ENCODE results near the gene WASF2.
"Not testable (repeated sequence)": the region's sequence is repeated elsewhere in the genome, so short reads cannot be mapped to it uniquely, and the experiment has no call there.

The WASF2 gene

GRCh38 chr1:27471477-27471876 is 18.5 kb downstream of the WASF2 start:
- H3K4me2 ChIP-seq (ENCODE audit: insufficient read depth, low read length, poor library complexity, severe bottlenecking): no peak overlapping the region
- no peaks in the 10 kb centered on the region for H3K27me3 ChIP-seq (ENCODE audit: control insufficient read depth in 3 of 3, insufficient read depth in 3 of 3, low read depth in 1 of 3, low read length in 3 of 3)
- no peak overlapping the region for H3K23ac ChIP-seq (ENCODE audit: low read depth, low read length, poor library complexity)
- H3K9ac ChIP-seq (ENCODE audit: low read depth, low read length, poor library complexity): no peak overlapping the region
- H4K8ac ChIP-seq (ENCODE audit: low read depth, low read length): no peak overlapping the region
- no peak overlapping the region for H3K4ac ChIP-seq (ENCODE audit: low read length)
- peaks cover 0 to 34% of the 10 kb centered on the region in 2 donors for H3K36me3 ChIP-seq (replicated peaks in 1 of 2; ENCODE audit: control insufficient read depth in 2 of 2, insufficient read depth in 2 of 2, low read length in 2 of 2)
- H2BK15ac ChIP-seq (ENCODE audit: low read length): no peak overlapping the region
- H3K18ac ChIP-seq (ENCODE audit: low read length): no peak overlapping the region
- H3K9me3 ChIP-seq (replicated peaks in 1 of 2; ENCODE audit: control insufficient read depth in 2 of 2, insufficient read depth in 1 of 2, low read depth in 1 of 2, low read length in 2 of 2): peaks cover 0 to 9% of the 10 kb centered on the region in 2 donors
- H3K79me1 ChIP-seq (ENCODE audit: low read depth, low read length): no peaks in the 10 kb centered on the region
- H4K91ac ChIP-seq (ENCODE audit: low read depth, low read length, poor library complexity): no peak overlapping the region
- no peak overlapping the region for H2BK5ac ChIP-seq (ENCODE audit: low read length)
- no peak overlapping the region for H3K27ac ChIP-seq (replicated peaks; ENCODE audit: low read length)
- no peak overlapping the region for H2AK5ac ChIP-seq (ENCODE audit: low read depth, low read length)
- H2BK12ac ChIP-seq (ENCODE audit: low read length): no peak overlapping the region
- DNase-seq (ENCODE audit: low spot score): no peak
- peaks cover 0 to 3% of the 10 kb centered on the region in 2 donors for H3K4me1 ChIP-seq (ENCODE audit: control insufficient read depth in 2 of 2, insufficient read depth in 1 of 2, low read depth in 1 of 2, low read length in 2 of 2)
- no peak overlapping the region for H2BK120ac ChIP-seq (ENCODE audit: low read depth, low read length)
- no peak overlapping the region for H3K4me3 ChIP-seq (ENCODE audit: low read length in 2 of 2)
- no CpG with 5 or more reads among the region's 3 CpGs for WGBS, 2 donors (ENCODE audit: extremely low coverage in 2 of 2, insufficient read length in 2 of 2, insufficient replicate concordance in 1 of 2)
- H2AFZ ChIP-seq (ENCODE audit: low read length): no peak overlapping the region
- peak overlapping the region; percentile 41 for H3K14ac ChIP-seq (ENCODE audit: low read length)

GRCh38 chr1:27469334-27469733 is 20.6 kb downstream of the WASF2 start:
- no peak overlapping the region for H3K23ac ChIP-seq (ENCODE audit: low read depth, low read length, poor library complexity)
- H2BK5ac ChIP-seq (ENCODE audit: low read length): no peak overlapping the region
- H3K14ac ChIP-seq (ENCODE audit: low read length): no peak overlapping the region
- no peak overlapping the region for H2BK12ac ChIP-seq (ENCODE audit: low read length)
- H3K4me3 ChIP-seq (ENCODE audit: low read length in 2 of 2): no peak overlapping the region
- H3K4ac ChIP-seq (ENCODE audit: low read length): no peak overlapping the region
- H3K27ac ChIP-seq (replicated peaks; ENCODE audit: low read length): no peak overlapping the region
- no CpG with 5 or more reads among the region's 6 CpGs for WGBS, 2 donors (ENCODE audit: extremely low coverage in 2 of 2, insufficient read length in 2 of 2, insufficient replicate concordance in 1 of 2)
- H3K4me1 ChIP-seq (ENCODE audit: control insufficient read depth in 2 of 2, insufficient read depth in 1 of 2, low read depth in 1 of 2, low read length in 2 of 2): no peaks in the 10 kb centered on the region
- no peak overlapping the region for H4K91ac ChIP-seq (ENCODE audit: low read depth, low read length, poor library complexity)
- peaks cover 0 to 24% of the 10 kb centered on the region in 2 donors for H3K9me3 ChIP-seq (replicated peaks in 1 of 2; ENCODE audit: control insufficient read depth in 2 of 2, insufficient read depth in 1 of 2, low read depth in 1 of 2, low read length in 2 of 2)
- H4K8ac ChIP-seq (ENCODE audit: low read depth, low read length): no peak overlapping the region
- H3K79me1 ChIP-seq (ENCODE audit: low read depth, low read length): no peaks in the 10 kb centered on the region
- no peak overlapping the region for H2BK15ac ChIP-seq (ENCODE audit: low read length)
- no peak overlapping the region for H2AK5ac ChIP-seq (ENCODE audit: low read depth, low read length)
- DNase-seq (ENCODE audit: low spot score): no peak
- no peak overlapping the region for H3K18ac ChIP-seq (ENCODE audit: low read length)
- H2BK120ac ChIP-seq (ENCODE audit: low read depth, low read length): no peak overlapping the region
- no peak overlapping the region for H3K9ac ChIP-seq (ENCODE audit: low read depth, low read length, poor library complexity)
- H3K27me3 ChIP-seq (ENCODE audit: control insufficient read depth in 3 of 3, insufficient read depth in 3 of 3, low read depth in 1 of 3, low read length in 3 of 3): no peaks in the 10 kb centered on the region
- H3K36me3 ChIP-seq (replicated peaks in 1 of 2; ENCODE audit: control insufficient read depth in 2 of 2, insufficient read depth in 2 of 2, low read length in 2 of 2): peaks cover 0 to 36% of the 10 kb centered on the region in 2 donors
- no peak overlapping the region for H2AFZ ChIP-seq (ENCODE audit: low read length)
- no peak overlapping the region for H3K4me2 ChIP-seq (ENCODE audit: insufficient read depth, low read length, poor library complexity, severe bottlenecking)

- not testable (repeated sequence) for H3K4me1 ChIP-seq (ENCODE audit: control insufficient read depth in 2 of 2, insufficient read depth in 1 of 2, low read depth in 1 of 2, low read length in 2 of 2); H3K23ac ChIP-seq (ENCODE audit: low read depth, low read length, poor library complexity); H3K4me2 ChIP-seq (ENCODE audit: insufficient read depth, low read length, poor library complexity, severe bottlenecking); H3K14ac ChIP-seq (ENCODE audit: low read length); H2BK120ac ChIP-seq (ENCODE audit: low read depth, low read length); H4K8ac ChIP-seq (ENCODE audit: low read depth, low read length); H2BK5ac ChIP-seq (ENCODE audit: low read length); H2BK15ac ChIP-seq (ENCODE audit: low read length); H3K79me1 ChIP-seq (ENCODE audit: low read depth, low read length); H3K18ac ChIP-seq (ENCODE audit: low read length); H3K4me3 ChIP-seq (ENCODE audit: low read length in 2 of 2); H2BK12ac ChIP-seq (ENCODE audit: low read length); H2AFZ ChIP-seq (ENCODE audit: low read length); H3K9ac ChIP-seq (ENCODE audit: low read depth, low read length, poor library complexity); DNase-seq (ENCODE audit: low spot score); H2AK5ac ChIP-seq (ENCODE audit: low read depth, low read length); H4K91ac ChIP-seq (ENCODE audit: low read depth, low read length, poor library complexity); H3K4ac ChIP-seq (ENCODE audit: low read length); H3K27me3 ChIP-seq (ENCODE audit: control insufficient read depth in 3 of 3, insufficient read depth in 3 of 3, low read depth in 1 of 3, low read length in 3 of 3); H3K27ac ChIP-seq (replicated peaks; ENCODE audit: low read length)
- peaks cover 0 to 36% of the 10 kb centered on the region in 2 donors for H3K36me3 ChIP-seq (replicated peaks in 1 of 2; ENCODE audit: control insufficient read depth in 2 of 2, insufficient read depth in 2 of 2, low read length in 2 of 2)
- WGBS, 2 donors (ENCODE audit: extremely low coverage in 2 of 2, insufficient read length in 2 of 2, insufficient replicate concordance in 1 of 2): no CpG with 5 or more reads among the region's 15 CpGs
- peaks cover 0 to 24% of the 10 kb centered on the region in 2 donors for H3K9me3 ChIP-seq (replicated peaks in 1 of 2; ENCODE audit: control insufficient read depth in 2 of 2, insufficient read depth in 1 of 2, low read depth in 1 of 2, low read length in 2 of 2)
Measured at GRCh38 chr1:27468378-27468777, 21.6 kb downstream of the WASF2 start.

- Histone ChIP-seq H3K23ac (ENCODE audit: low read depth, low read length, poor library complexity) (no peak overlapping the region), H3K4me3 (ENCODE audit: low read length in 2 of 2) (no peak overlapping the region), H2BK12ac (ENCODE audit: low read length) (no peak overlapping the region), H3K14ac (ENCODE audit: low read length) (no peak overlapping the region), H3K27ac (replicated peaks; ENCODE audit: low read length) (no peak overlapping the region), H2AFZ (ENCODE audit: low read length) (no peak overlapping the region), H3K36me3 (replicated peaks in 1 of 2; ENCODE audit: control insufficient read depth in 2 of 2, insufficient read depth in 2 of 2, low read length in 2 of 2) (peaks cover 0 to 29% of the 10 kb centered on the region in 2 donors), H2BK5ac (ENCODE audit: low read length) (no peak overlapping the region), H2BK120ac (ENCODE audit: low read depth, low read length) (no peak overlapping the region), H3K9me3 (replicated peaks in 1 of 2; ENCODE audit: control insufficient read depth in 2 of 2, insufficient read depth in 1 of 2, low read depth in 1 of 2, low read length in 2 of 2) (peaks cover 0 to 22% of the 10 kb centered on the region in 2 donors), H3K9ac (ENCODE audit: low read depth, low read length, poor library complexity) (no peak overlapping the region), H3K4ac (ENCODE audit: low read length) (no peak overlapping the region), H3K79me1 (ENCODE audit: low read depth, low read length) (no peaks in the 10 kb centered on the region), H4K8ac (ENCODE audit: low read depth, low read length) (no peak overlapping the region), H3K4me1 (ENCODE audit: control insufficient read depth in 2 of 2, insufficient read depth in 1 of 2, low read depth in 1 of 2, low read length in 2 of 2) (no peaks in the 10 kb centered on the region), H4K91ac (ENCODE audit: low read depth, low read length, poor library complexity) (no peak overlapping the region), H2AK5ac (ENCODE audit: low read depth, low read length) (no peak overlapping the region), H3K18ac (ENCODE audit: low read length) (no peak overlapping the region), H3K27me3 (ENCODE audit: control insufficient read depth in 3 of 3, insufficient read depth in 3 of 3, low read depth in 1 of 3, low read length in 3 of 3) (no peaks in the 10 kb centered on the region), H2BK15ac (ENCODE audit: low read length) (no peak overlapping the region), H3K4me2 (ENCODE audit: insufficient read depth, low read length, poor library complexity, severe bottlenecking) (no peak overlapping the region)
- WGBS, 2 donors (ENCODE audit: extremely low coverage in 2 of 2, insufficient read length in 2 of 2, insufficient replicate concordance in 1 of 2): no CpG with 5 or more reads among the region's 4 CpGs
- DNase-seq (ENCODE audit: low spot score): no peak
Measured at GRCh38 chr1:27464926-27465647, 24.9 kb downstream of the WASF2 start.

All from neuronal stem cell (in vitro differentiated cells).